Measurements from ENCODE around the gene TMEM47.

Gene TMEM47

DNA sequence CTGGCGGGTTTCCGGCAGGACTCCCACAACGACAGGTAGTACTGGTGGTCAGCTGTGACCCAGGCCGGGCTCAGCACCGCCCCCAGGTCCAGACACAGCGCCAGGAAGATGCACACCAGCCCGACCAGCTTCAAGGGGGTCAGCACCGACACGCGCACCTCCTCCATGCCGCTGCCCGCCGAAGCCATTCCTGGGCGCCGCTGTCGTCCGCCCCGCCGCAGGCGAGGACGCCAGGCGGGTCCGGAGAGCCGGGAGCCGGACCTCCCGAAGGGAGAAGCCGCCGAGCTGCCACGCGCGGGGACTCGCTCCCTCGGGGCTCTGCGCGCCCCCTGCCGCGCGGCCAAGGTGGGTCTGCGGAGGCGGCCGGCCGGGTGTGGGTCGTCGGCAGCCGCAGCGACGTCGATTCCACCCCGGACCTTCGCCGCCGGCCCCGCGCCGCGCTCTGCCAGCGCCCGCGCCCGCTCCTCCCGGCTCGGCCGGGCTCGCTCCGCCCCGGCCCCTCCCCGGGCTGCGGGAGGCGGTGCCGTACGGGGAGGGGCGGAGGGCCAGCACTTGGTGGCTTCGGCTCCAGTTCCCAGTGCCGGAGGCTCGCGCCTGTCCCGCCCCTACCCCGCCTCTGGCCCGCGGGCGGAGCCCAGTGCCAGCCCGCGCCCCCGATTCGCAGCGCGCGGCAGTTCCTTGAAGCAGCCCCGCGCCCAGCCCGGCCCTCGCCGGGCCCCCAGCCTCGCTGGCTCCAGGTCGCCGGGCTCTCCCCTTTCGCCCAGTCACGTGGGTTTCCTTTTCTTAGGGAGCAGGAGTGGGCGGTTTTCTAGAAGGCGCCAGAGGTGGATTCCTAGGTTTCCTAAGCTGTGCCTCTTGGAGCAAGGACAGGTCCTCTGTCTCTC, at the start of gene TMEM47:
Gene TMEM47, minus strand, starts transcription at position 444 of the 884 bp plus-strand sequence. Its CDS starts 256 bp downstream, at position 188.
- peak within 1 kb of the TSS; percentile 70 to 75 for H3K4me3 ChIP-seq (replicated peaks in 1 of 2; ENCODE audit: low read depth in 2 of 2, low read length in 2 of 2)
- DNase-seq (ENCODE audit: low read depth in 2 of 2): peak; percentile 70 to 78
- TF ChIP-seq, protein P1, sequence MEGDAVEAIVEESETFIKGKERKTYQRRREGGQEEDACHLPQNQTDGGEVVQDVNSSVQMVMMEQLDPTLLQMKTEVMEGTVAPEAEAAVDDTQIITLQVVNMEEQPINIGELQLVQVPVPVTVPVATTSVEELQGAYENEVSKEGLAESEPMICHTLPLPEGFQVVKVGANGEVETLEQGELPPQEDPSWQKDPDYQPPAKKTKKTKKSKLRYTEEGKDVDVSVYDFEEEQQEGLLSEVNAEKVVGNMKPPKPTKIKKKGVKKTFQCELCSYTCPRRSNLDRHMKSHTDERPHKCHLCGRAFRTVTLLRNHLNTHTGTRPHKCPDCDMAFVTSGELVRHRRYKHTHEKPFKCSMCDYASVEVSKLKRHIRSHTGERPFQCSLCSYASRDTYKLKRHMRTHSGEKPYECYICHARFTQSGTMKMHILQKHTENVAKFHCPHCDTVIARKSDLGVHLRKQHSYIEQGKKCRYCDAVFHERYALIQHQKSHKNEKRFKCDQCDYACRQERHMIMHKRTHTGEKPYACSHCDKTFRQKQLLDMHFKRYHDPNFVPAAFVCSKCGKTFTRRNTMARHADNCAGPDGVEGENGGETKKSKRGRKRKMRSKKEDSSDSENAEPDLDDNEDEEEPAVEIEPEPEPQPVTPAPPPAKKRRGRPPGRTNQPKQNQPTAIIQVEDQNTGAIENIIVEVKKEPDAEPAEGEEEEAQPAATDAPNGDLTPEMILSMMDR (IDR thresholded peaks at IDR 0.05; ENCODE audit: low read depth, low read length): no peak

DNA sequence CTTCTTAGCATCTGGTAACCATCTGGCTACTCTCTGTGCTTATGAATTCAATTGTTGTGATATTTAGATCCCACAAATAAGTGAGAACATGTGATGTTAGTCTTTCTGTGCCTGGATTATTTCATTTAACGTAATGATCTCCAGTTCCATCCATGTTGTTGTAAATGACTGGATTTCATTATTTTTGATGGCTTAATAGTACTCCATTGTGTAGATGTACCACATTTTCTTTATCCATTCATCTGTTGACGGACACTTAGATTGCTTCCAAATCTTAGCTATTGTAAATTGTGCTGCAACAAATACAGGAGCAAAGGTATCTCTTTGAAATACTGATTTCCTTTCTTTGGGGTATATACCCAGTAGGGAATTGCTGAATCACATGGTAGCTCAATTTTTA, 30.0 kb upstream of the TMEM47 start:
- H3K4me3 ChIP-seq (replicated peaks in 1 of 2; ENCODE audit: low read depth in 2 of 2, low read length in 2 of 2): no peak overlapping the region
- no peak for DNase-seq (ENCODE audit: low read depth in 2 of 2)
- TF ChIP-seq, protein P1 (IDR thresholded peaks at IDR 0.05; ENCODE audit: low read depth, low read length): no peak

DNA sequence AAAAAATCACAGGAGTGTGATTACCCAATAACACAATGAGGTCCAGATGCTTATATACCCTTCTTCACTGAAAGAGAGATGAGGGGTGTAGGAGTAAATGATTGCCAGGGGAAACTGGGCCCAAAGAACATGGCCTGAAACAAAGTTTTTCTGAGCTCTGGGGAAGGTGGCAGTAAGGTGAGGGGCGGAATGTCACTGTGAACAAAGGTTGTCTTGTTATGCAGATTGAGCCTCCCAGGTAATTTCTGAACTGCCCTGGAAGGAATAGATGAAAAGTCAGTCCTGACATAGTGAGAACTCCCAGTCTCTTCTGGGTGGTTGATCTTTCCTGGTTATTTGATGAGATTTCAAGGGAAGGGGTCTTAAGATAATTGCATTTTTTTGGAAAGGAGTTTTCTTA, 2.5 kb upstream of the TMEM47 start:
- no peak overlapping the region for H3K4me3 ChIP-seq (replicated peaks in 1 of 2; ENCODE audit: low read depth in 2 of 2, low read length in 2 of 2)
- TF ChIP-seq, protein P1 (IDR thresholded peaks at IDR 0.05; ENCODE audit: low read depth, low read length): no peak
- no peak for DNase-seq (ENCODE audit: low read depth in 2 of 2)

DNA sequence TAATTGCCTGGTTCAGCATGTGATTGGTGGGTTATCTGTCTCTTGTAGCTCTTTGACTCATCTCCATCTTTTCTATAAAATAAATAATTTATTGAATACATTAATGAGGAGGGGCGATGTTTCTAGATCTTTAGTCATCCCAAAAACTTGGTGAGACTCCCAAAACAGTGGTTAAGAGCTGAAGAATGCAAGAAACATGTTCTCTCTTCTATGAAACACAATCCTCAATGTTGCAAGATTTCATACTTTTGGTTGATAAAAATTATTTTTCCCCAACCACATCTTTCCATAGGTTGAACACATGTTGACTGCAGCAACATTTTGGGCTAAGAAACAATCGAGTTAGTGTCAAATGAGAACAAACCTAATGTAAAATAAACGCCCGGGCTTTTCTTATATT, 1.2 kb upstream of the TMEM47 start:
- no peak overlapping the region for H3K4me3 ChIP-seq (replicated peaks in 1 of 2; ENCODE audit: low read depth in 2 of 2, low read length in 2 of 2)
- peak; percentile 41 to 48 for DNase-seq (ENCODE audit: low read depth in 2 of 2)
- TF ChIP-seq, protein P1 (IDR thresholded peaks at IDR 0.05; ENCODE audit: low read depth, low read length): no peak

DNA sequence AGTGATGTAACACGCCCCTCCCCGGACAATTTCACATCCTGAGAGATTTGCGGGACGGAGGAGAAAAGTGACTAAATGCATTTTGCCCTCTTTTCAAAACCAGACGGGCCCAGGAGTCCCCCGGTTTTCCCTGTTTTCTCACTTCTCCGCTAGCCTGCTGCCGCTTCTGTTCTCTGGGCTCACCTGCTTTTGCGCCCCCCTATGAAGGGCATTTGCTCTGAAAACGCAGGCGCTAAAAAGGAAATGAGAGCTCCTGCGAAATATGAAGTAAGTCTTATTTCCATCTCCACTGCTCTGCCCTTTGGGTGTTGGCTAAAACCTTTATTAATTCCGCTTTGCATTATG, 613 bp upstream of the TMEM47 start:
- TF ChIP-seq, protein P1 (IDR thresholded peaks at IDR 0.05; ENCODE audit: low read depth, low read length): no peak
- H3K4me3 ChIP-seq (replicated peaks in 1 of 2; ENCODE audit: low read depth in 2 of 2, low read length in 2 of 2): peak overlapping the region; percentile 42 to 70
- DNase-seq (ENCODE audit: low read depth in 2 of 2): peak in 1 of 2 donors; percentile 5

DNA sequence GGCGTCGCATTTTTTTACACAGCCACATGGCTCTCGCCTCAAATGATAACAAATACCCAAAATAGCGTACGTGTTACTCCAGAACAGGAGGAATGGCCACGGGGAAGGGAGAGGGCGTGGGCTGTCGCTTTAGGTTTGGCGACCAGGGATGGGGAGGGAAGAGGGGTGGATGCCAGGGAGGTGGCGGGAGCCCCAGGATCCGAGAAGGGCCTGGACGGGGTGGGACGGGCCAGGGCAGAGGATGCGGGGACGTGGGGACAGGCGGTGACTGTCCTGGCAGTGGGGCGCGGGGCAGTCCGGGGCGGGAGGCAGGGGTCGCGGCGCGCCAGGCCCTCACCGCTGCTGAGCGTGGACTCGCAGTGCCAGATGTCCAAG, 631 bp downstream of the TMEM47 start:
- DNase-seq (ENCODE audit: low read depth in 2 of 2): no peak
- TF ChIP-seq, protein P1 (IDR thresholded peaks at IDR 0.05; ENCODE audit: low read depth, low read length): no peak
- H3K4me3 ChIP-seq (replicated peaks in 1 of 2; ENCODE audit: low read depth in 2 of 2, low read length in 2 of 2): peak overlapping the region; percentile 70 to 75

Measured in cardiac fibroblast (primary cell).